Measurements from ENCODE around the gene CLEC4D. TPM values are rescaled to one million over a fixed set of nuclear protein-coding genes. Genes with fewer than 3 reads are reported as not detected.

The CLEC4D gene
- total RNA-seq, 1 donor from 2014 or later: not detected

DNA sequence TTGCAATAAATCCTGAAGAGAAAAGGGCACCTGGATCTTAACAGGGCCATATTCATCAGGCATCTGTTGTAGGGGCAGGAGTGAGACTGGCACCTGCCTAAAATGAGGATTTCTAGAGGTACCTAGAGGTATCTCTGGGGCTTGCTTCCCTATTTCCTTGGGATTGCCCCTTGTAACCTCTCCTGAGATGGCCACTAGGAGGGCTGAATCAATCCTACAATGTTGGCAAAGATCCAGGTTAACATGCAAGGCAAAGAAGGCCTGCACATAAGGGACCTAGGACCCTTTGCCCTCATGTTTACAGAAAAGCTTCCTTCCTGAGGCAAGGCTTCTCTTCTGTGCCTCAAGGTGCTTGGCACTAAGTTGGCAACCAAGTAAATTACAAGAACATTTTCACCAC lies 53.2 kb downstream of the CLEC4D start:
- intact Hi-C loops (cut with micrococcal nuclease): no loop called here
- no peak for ATAC-seq
- DNase-seq: no peak

Other genes starting within 250 kb of the CLEC4D start
- gene CLEC6A, start 57.5 kb upstream of the CLEC4D start, total RNA-seq: not detected
- gene CLEC4E, start 27.4 kb downstream of the CLEC4D start, total RNA-seq: 2.5 TPM
- not detected for gene AICDA, start 99.4 kb downstream of the CLEC4D start, total RNA-seq
- gene MFAP5, start 149.3 kb downstream of the CLEC4D start, total RNA-seq: 29.1 TPM
- gene RIMKLB, start 184.5 kb downstream of the CLEC4D start, total RNA-seq: 9.7 TPM